Measurements from ENCODE around the gene PLXNA4.
"Not testable (repeated sequence)": the region's sequence is repeated elsewhere in the genome, so short reads cannot be mapped to it uniquely, and the experiment has no call there.

PLXNA4 gene

GRCh38 chr7:132178402-132179079 lies 397.7 kb downstream of the PLXNA4 start:
- DNase-seq (ENCODE audit: low read depth in 2 of 2), result not testable (repeated sequence)

- DNase-seq (ENCODE audit: low read depth in 2 of 2), result no peak
These were observed 398.4 kb downstream of the PLXNA4 start for GRCh38 chr7:132177708-132178401.

GRCh38 chr7:132176719-132177118 lies 399.6 kb downstream of the PLXNA4 start:
- no peak for DNase-seq (ENCODE audit: low read depth in 2 of 2)

GRCh38 chr7:132171130-132171576 lies 405.1 kb downstream of the PLXNA4 start:
- no peak for DNase-seq (ENCODE audit: low read depth in 2 of 2)

- no peak for DNase-seq (ENCODE audit: low read depth in 2 of 2)
These were observed 406.5 kb downstream of the PLXNA4 start for GRCh38 chr7:132169730-132170129.

- no peak for DNase-seq (ENCODE audit: low read depth in 2 of 2)
These were observed 408.0 kb downstream of the PLXNA4 start for GRCh38 chr7:132168239-132168638.

GRCh38 chr7:132165695-132166094 lies 410.6 kb downstream of the PLXNA4 start:
- not testable (repeated sequence) for DNase-seq (ENCODE audit: low read depth in 2 of 2)

GRCh38 chr7:132164558-132165125 lies 411.6 kb downstream of the PLXNA4 start:
- no peak for DNase-seq (ENCODE audit: low read depth in 2 of 2)

- no peak for DNase-seq (ENCODE audit: low read depth in 2 of 2)
These were observed 413.6 kb downstream of the PLXNA4 start for GRCh38 chr7:132162556-132163144.

GRCh38 chr7:132161976-132162375 lies 414.3 kb downstream of the PLXNA4 start:
- no peak for DNase-seq (ENCODE audit: low read depth in 2 of 2)

GRCh38 chr7:132161533-132161915 lies 414.7 kb downstream of the PLXNA4 start:
- DNase-seq (ENCODE audit: low read depth in 2 of 2), result no peak

- no peak for DNase-seq (ENCODE audit: low read depth in 2 of 2)
These were observed 415.4 kb downstream of the PLXNA4 start for GRCh38 chr7:132160611-132161532.

- DNase-seq (ENCODE audit: low read depth in 2 of 2), result no peak
These were observed 417.4 kb downstream of the PLXNA4 start for GRCh38 chr7:132158841-132159240.

- no peak for DNase-seq (ENCODE audit: low read depth in 2 of 2)
These were observed 418.1 kb downstream of the PLXNA4 start for GRCh38 chr7:132158166-132158565.

GRCh38 chr7:132155715-132156114 lies 420.6 kb downstream of the PLXNA4 start:
- no peak for DNase-seq (ENCODE audit: low read depth in 2 of 2)

GRCh38 chr7:132154695-132155471 lies 421.4 kb downstream of the PLXNA4 start:
- DNase-seq (ENCODE audit: low read depth in 2 of 2), result no peak

- no peak for DNase-seq (ENCODE audit: low read depth in 2 of 2)
These were observed 422.0 kb downstream of the PLXNA4 start for GRCh38 chr7:132154248-132154647.

- DNase-seq (ENCODE audit: low read depth in 2 of 2), result no peak
These were observed 424.0 kb downstream of the PLXNA4 start for GRCh38 chr7:132152131-132152889.

- DNase-seq (ENCODE audit: low read depth in 2 of 2), result no peak
These were observed 425.6 kb downstream of the PLXNA4 start for GRCh38 chr7:132150711-132151110.
